B cell (primary cell): ENCODE results near the gene LRRC4C. TPM values are rescaled to one million over a fixed set of nuclear protein-coding genes. Genes with fewer than 3 reads are reported as not detected.

ENCODE experiments used
- ATAC-seq: fragments of 200-7000 bp; cut with Tn5 transposase; one replicate; pipeline ENCODE4 v1.10.0; 2021; ENCODE audit warnings: low read depth, mild to moderate bottlenecking, moderate number of reproducible peaks, moderate library complexity
- CTCF ChIA-PET: fragments of 350-600 bp; sonication (Branson Sonifier 250); formaldehyde crosslinking; loops from one replicate; lab custom pipeline; 2021; ENCODE audit warnings: antibody characterized with exemption, inconsistent platforms; lab: Charles Lee
- POLR2A ChIA-PET: fragments of 350-600 bp; sonication (Branson Sonifier 250); formaldehyde crosslinking; loops from one replicate; lab custom pipeline; 2021; ENCODE audit warnings: antibody characterized with exemption; lab: Charles Lee
- DNase-seq: peaks from one replicate; pipeline ENCODE4 v3.0.0; 2013
- H2AFZ ChIP-seq: 2 replicates; pipeline ENCODE4 v1.6.1; 2012; ENCODE audit warnings: mild to moderate bottlenecking, low read depth, low read length; ENCODE audit not compliant: insufficient read depth, poor library complexity, severe bottlenecking
- H3K27ac ChIP-seq, 2 donors: 1 replicate in 1 of 2; 2 replicates in 1 of 2; pipeline ENCODE4 v1.5.1; 2012 to 2013; ENCODE audit warnings: low read length in 2 of 2, mild to moderate bottlenecking in 2 of 2, moderate library complexity in 1 of 2
- H3K27me3 ChIP-seq, 4 experiments: fragments of 200-600 bp in 1 of 4; sonication (generic) in 1 of 4; replicated peaks in 1 of 4; 1 replicate in 2 of 4; 2 replicates in 2 of 4; pipeline versions ENCODE4 v1.6.1 to v1.7.0; 2013 to 2016; ENCODE audit warnings: low read length in 3 of 4, mild to moderate bottlenecking in 2 of 4, mixed read lengths in 1 of 4, moderate library complexity in 1 of 4; ENCODE audit not compliant: insufficient read depth in 4 of 4, control insufficient read depth in 3 of 4; ENCODE audit errors: control extremely low read depth in 1 of 4
- H3K36me3 ChIP-seq, 2 experiments: replicated peaks in 1 of 2; 1 replicate in 1 of 2; 2 replicates in 1 of 2; pipeline versions ENCODE4 v1.6.1 to v1.7.1; 2013; ENCODE audit warnings: low read length in 1 of 2; ENCODE audit not compliant: insufficient read depth in 2 of 2, control insufficient read depth in 1 of 2; ENCODE audit errors: control extremely low read depth in 1 of 2, extremely low read depth in 1 of 2
- H3K4me1 ChIP-seq, 2 donors: fragments of 200-600 bp in 1 of 2; sonication (generic) in 1 of 2; 1 replicate in 1 of 2; 2 replicates in 1 of 2; pipeline versions ENCODE4 v1.5.1 to v1.6.1; 2013 to 2017; ENCODE audit warnings: low read length in 2 of 2; ENCODE audit not compliant: control insufficient read depth in 2 of 2, insufficient read depth in 2 of 2
- H3K4me2 ChIP-seq: replicated peaks from 2 replicates; pipeline ENCODE3; 2012; ENCODE audit warnings: mild to moderate bottlenecking, low read depth, low read length; ENCODE audit not compliant: poor library complexity, severe bottlenecking
- H3K4me3 ChIP-seq, 5 experiments: fragments of 200-600 bp in 1 of 5; sonication (generic) in 1 of 5; 1 replicate in 3 of 5; 2 replicates in 2 of 5; pipeline versions ENCODE4 v1.5.1 to v1.7.0; 2011 to 2016; ENCODE audit warnings: low read length in 4 of 5, mild to moderate bottlenecking in 4 of 5, low read depth in 2 of 5, control low read depth in 1 of 5, moderate library complexity in 1 of 5; ENCODE audit not compliant: insufficient read depth in 1 of 5; ENCODE audit errors: control extremely low read depth in 1 of 5, extremely low read depth in 1 of 5
- H3K79me2 ChIP-seq: fragments of 200-600 bp; sonication (generic); one replicate; pipeline ENCODE4 v1.6.0; 2016; ENCODE audit warnings: low read length; ENCODE audit not compliant: control insufficient read depth, insufficient read depth
- H3K9ac ChIP-seq: fragments of 200-600 bp; sonication (generic); 2 replicates; pipeline ENCODE4 v1.6.1; 2017; ENCODE audit warnings: mild to moderate bottlenecking, low read length, moderate library complexity
- H3K9me3 ChIP-seq, 3 donors: one replicate each; pipeline versions ENCODE4 v1.6.1 to v1.7.1; 2013; ENCODE audit warnings: low read length in 2 of 3; ENCODE audit not compliant: control insufficient read depth in 2 of 3, insufficient read depth in 1 of 3; ENCODE audit errors: control extremely low read depth in 1 of 3
- H4K20me1 ChIP-seq: 2 replicates; pipeline ENCODE4 v1.6.0; 2012; ENCODE audit warnings: mild to moderate bottlenecking, low read length; ENCODE audit not compliant: insufficient read depth, control insufficient read depth, poor library complexity, severe bottlenecking
- H3K27ac Mint-ChIP-seq: one replicate; pipeline ENCODE4 v1.8.0; 2021; ENCODE audit warnings: mixed read lengths
- H3K27me3 Mint-ChIP-seq: one replicate; pipeline ENCODE4 v1.8.0; 2021; ENCODE audit warnings: mixed read lengths
- H3K4me1 Mint-ChIP-seq: one replicate; pipeline ENCODE4 v1.8.0; 2021; ENCODE audit warnings: mixed read lengths
- H3K4me3 Mint-ChIP-seq: one replicate; pipeline ENCODE4 v1.8.0; 2021; ENCODE audit warnings: mixed read lengths
- H3K9me3 Mint-ChIP-seq: one replicate; pipeline ENCODE4 v1.8.0; 2022; ENCODE audit warnings: mixed read lengths; ENCODE audit not compliant: insufficient read depth
- CTCF ChIP-seq: fragments of 200-600 bp; IDR thresholded peaks from one replicate; pipeline ENCODE4 v1.8.0; 2022; ENCODE audit warnings: antibody characterized with exemption, mild to moderate bottlenecking
- EZH2 ChIP-seq: IDR thresholded peaks from 2 replicates; pipeline ENCODE4 v1.6.1; 2012; ENCODE audit warnings: borderline replicate concordance, low read depth, mild to moderate bottlenecking, moderate library complexity, low read length; ENCODE audit not compliant: insufficient read depth, poor library complexity, severe bottlenecking
- WGBS: methylation state at CpG from one replicate; pipeline ENCODE4 v1.1.5; 2013; ENCODE audit warnings: missing lambda C conversion rate; ENCODE audit not compliant: insufficient coverage; 5-methylcytosine and 5-hydroxymethylcytosine counted together
- intact Hi-C: fragments of 100-400 bp; cut with micrococcal nuclease; formaldehyde crosslinking; loops from one replicate; pipeline ENCODE4 v1.10.0; 2022
- polyA plus RNA-seq: library from polyadenylated mRNA; depleted of rRNA; stranded (reverse); fragments of >200 nt; gene quantifications from 2 replicates; pipeline ENCODE4 v1.2.3, GENCODE V29; 2012
- total RNA-seq, 2 donors: library from RNA; stranded (reverse); fragments of 120-200 nt in 1 of 2; gene quantifications; 1 replicate in 1 of 2; 2 replicates in 1 of 2; pipeline versions ENCODE4 v1.2.3 to v1.2.4, GENCODE V29; 2013 to 2022

Gene LRRC4C
- total and polyA plus RNA-seq, 2 donors (not counting 1 experiment from before 2014, with no cell fraction given): 0.57 TPM; not detected in 1

GRCh38 chr11:40161854-40162410 is 1297.5 kb downstream of the LRRC4C start:
- H3K9me3 Mint-ChIP-seq: peaks cover 11% of the 10 kb centered on the region
- H3K27ac Mint-ChIP-seq: no peak overlapping the region
- H3K4me1 ChIP-seq: no peaks in the 10 kb centered on the region
- peaks cover 0 to 3% (median 0%) of the 10 kb centered on the region in 3 donors for H3K9me3 ChIP-seq
- intact Hi-C loops: no loop called here
- no peak overlapping the region for H2AFZ ChIP-seq
- H3K36me3 ChIP-seq: no peaks in the 10 kb centered on the region
- H3K27me3 ChIP-seq: no peaks in the 10 kb centered on the region
- H3K4me3 ChIP-seq: no peak overlapping the region
- H3K79me2 ChIP-seq: no peaks in the 10 kb centered on the region
- ATAC-seq (no peak), DNase-seq (no peak)
- no peaks in the 10 kb centered on the region for H3K27me3 Mint-ChIP-seq
- CTCF ChIA-PET: no interaction called here
- no peaks in the 10 kb centered on the region for H4K20me1 ChIP-seq
- no peak overlapping the region for H3K9ac ChIP-seq
- no peak overlapping the region for H3K27ac ChIP-seq
- no peak overlapping the region for H3K4me2 ChIP-seq
- WGBS: 86% methylated on average over 1 of the region's 5 CpGs
- H3K4me1 Mint-ChIP-seq: no peaks in the 10 kb centered on the region
- H3K4me3 Mint-ChIP-seq: no peak overlapping the region
- POLR2A ChIA-PET: no interaction called here
- TF ChIP-seq CTCF (no peak), EZH2 (no peak)

- Histone ChIP-seq H3K27ac (no peak overlapping the region), H3K79me2 (no peaks in the 10 kb centered on the region), H3K27me3 (no peaks in the 10 kb centered on the region), H3K4me2 (no peak overlapping the region), H2AFZ (no peak overlapping the region), H3K9ac (no peak overlapping the region), H3K36me3 (no peaks in the 10 kb centered on the region), H3K4me1 (no peaks in the 10 kb centered on the region), H3K4me3 (no peak overlapping the region), H3K9me3 (peaks cover 0 to 1% (median 0%) of the 10 kb centered on the region in 3 donors), H4K20me1 (no peaks in the 10 kb centered on the region)
- Mint-ChIP-seq H3K27ac (no peak overlapping the region), H3K9me3 (peaks cover 16% of the 10 kb centered on the region), H3K4me1 (no peaks in the 10 kb centered on the region), H3K27me3 (no peaks in the 10 kb centered on the region), H3K4me3 (no peak overlapping the region)
- POLR2A ChIA-PET: no interaction called here
- intact Hi-C loops: no loop called here
- 60% methylated on average over 1 of the region's 3 CpGs for WGBS
- TF ChIP-seq EZH2: no peak
- TF ChIP-seq CTCF: no peak
- ATAC-seq (no peak), DNase-seq (no peak)
- CTCF ChIA-PET: no interaction called here
Observed at GRCh38 chr11:40160418-40160817, 1299.0 kb downstream of the LRRC4C start.
